GM12874 (cell line): Measurements from ENCODE around the gene N4BP2L1.

Experiments
- CTCF ChIP-seq: IDR thresholded peaks from 2 replicates; pipeline ENCODE4 v1.5.1; 2011; ENCODE audit warnings: low read depth, mild to moderate bottlenecking, control low read depth, low read length, moderate library complexity; ENCODE audit not compliant: insufficient read depth

Gene N4BP2L1

DNA sequence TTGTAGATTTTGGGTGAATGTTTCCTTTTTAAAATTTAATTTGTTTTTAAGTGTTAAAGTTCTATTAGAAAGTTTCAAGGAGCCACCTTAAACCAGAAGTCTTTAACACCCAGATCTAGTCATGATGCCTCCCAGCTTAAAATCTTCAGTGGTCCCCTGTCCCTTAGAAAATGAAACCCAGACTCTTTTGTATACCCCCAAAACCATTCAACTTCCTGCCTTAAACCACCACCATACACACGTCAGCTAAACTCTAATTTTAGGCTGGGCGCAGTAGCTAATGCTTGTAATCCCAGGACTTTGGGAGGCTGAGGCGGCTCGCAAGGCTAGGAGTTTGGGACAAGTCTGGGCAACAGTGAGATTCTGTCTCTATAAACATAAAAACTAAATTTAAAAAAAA, 37.9 kb downstream of the N4BP2L1 start:
- TF ChIP-seq CTCF = no peak

GRCh38 chr13:32385410-32385809, 42.5 kb downstream of the N4BP2L1 start:
- TF ChIP-seq CTCF = no peak

GRCh38 chr13:32384702-32385101, 43.2 kb downstream of the N4BP2L1 start:
- TF ChIP-seq CTCF = no peak

- TF ChIP-seq CTCF = no peak
These were observed 43.9 kb downstream of the N4BP2L1 start for GRCh38 chr13:32383836-32384618.

GRCh38 chr13:32381539-32381938, 46.4 kb downstream of the N4BP2L1 start:
- TF ChIP-seq CTCF = peak; percentile 49; the same call in 1 of the 2 replicates

DNA sequence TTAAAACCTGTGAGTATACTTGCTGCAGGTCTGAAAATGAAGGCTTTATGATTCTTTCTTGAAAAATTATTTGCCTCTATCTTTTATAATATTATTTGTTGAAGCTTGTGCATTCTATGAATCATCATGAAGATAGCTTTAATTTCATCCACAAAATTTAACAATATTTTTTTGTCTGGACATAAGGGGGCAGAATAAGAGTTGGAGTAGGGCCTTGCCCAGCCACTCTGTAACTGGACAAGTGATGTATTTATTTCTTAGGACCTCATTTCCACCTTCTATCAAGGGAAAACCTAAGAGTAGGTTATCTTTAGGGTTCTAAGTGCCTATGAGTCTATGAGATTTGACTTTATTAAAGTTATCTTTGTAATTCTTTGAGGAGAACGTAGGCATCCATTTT, 49.9 kb downstream of the N4BP2L1 start:
- TF ChIP-seq CTCF = no peak

- TF ChIP-seq CTCF = no peak
These were observed 51.1 kb downstream of the N4BP2L1 start for GRCh38 chr13:32376642-32377415.
